ENCODE results near the gene MGARP. TPM values are rescaled to one million over a fixed set of nuclear protein-coding genes. Genes with fewer than 3 reads are reported as not detected.
"Not testable (repeated sequence)": the region's sequence is repeated elsewhere in the genome, so short reads cannot be mapped to it uniquely, and the experiment has no call there.

Gene MGARP
- total RNA-seq, 4 donors from 2014 or later, result 0.71 to 2.1 (median 1.1) TPM

DNA sequence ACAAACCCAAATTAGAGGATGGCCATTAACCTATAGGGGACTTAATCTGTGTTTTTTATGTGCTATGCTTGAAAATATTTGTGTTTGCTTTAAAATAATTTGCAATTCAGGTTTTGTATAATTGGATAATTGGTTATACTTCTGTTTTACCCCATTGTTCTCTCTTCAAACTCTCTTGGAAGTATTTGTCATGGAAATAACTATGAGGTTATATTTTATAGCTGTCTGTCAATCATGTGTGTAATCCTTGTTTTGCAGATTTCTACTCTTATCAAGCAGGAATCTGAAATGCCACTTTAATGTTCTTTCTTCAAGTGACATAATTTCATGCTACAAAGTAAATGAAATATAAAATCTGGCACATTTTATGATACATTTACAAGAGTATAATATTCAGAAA lies 37.6 kb upstream of the MGARP start:
- H3K9me3 ChIP-seq, result no peaks in the 10 kb centered on the region
- TF ChIP-seq, protein P1, sequence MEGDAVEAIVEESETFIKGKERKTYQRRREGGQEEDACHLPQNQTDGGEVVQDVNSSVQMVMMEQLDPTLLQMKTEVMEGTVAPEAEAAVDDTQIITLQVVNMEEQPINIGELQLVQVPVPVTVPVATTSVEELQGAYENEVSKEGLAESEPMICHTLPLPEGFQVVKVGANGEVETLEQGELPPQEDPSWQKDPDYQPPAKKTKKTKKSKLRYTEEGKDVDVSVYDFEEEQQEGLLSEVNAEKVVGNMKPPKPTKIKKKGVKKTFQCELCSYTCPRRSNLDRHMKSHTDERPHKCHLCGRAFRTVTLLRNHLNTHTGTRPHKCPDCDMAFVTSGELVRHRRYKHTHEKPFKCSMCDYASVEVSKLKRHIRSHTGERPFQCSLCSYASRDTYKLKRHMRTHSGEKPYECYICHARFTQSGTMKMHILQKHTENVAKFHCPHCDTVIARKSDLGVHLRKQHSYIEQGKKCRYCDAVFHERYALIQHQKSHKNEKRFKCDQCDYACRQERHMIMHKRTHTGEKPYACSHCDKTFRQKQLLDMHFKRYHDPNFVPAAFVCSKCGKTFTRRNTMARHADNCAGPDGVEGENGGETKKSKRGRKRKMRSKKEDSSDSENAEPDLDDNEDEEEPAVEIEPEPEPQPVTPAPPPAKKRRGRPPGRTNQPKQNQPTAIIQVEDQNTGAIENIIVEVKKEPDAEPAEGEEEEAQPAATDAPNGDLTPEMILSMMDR (IDR thresholded peaks at IDR 0.05), result no peak
- no peaks in the 10 kb centered on the region for H3K36me3 ChIP-seq
- no peak for DNase-seq
- intact Hi-C loops (cut with DNase I), result no loop called here
- H3K4me1 ChIP-seq, result peaks cover 18 to 26% of the 10 kb centered on the region in 2 donors
- no peak overlapping the region for H3K4me3 ChIP-seq (replicated peaks in 1 of 3)
- H3K27ac ChIP-seq, result no peak overlapping the region
- no peaks in the 10 kb centered on the region for H3K27me3 ChIP-seq

DNA sequence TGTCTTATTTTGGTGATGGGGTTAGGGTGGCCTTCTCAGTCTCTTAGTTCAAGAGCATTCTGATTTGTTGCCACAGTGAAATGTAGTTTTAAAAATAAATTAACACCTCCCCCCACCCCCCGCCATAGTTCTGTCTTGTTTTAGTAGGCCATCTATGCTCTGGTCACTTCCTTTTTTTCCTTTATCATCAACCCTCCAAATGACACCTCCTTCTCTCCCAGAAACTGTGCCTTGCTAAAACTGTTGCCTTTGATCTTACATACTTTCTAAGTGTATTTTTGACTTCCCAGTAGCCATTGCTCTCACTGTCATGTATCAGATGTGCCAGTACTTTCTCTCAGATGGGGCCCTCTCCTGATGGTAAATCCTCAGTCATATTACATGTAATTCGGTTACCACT lies 36.7 kb upstream of the MGARP start:
- 95 to 97% methylated on average over 2 of the region's 2 CpGs for WGBS, 2 donors
- peaks cover 27 to 32% of the 10 kb centered on the region in 2 donors for H3K4me1 ChIP-seq
- intact Hi-C loops (cut with DNase I), result no loop called here

DNA sequence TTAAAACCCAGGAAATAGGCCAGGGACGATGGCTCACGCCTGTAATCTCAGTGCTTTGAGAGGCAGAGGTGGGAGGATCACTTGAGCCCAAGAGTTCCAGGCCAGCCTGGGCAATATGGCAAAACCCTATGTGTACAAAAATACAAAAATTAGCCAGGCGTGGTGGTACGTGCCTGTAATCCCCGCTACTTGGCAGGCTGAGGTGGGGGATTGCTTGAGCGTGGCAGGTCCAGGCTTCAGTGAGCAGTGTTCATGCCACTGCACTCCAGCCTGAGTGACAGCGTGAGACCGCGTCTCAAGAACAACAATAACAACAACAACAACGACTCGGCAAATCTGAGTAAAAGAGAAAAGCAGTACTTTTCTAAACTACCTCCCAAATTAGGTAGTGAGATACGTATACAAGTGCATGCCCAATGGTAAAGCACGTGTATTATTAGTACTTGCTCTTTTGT lies 35.2 kb upstream of the MGARP start:
- no peaks in the 10 kb centered on the region for H3K9me3 ChIP-seq
- H3K4me1 ChIP-seq, result peaks cover 31 to 32% of the 10 kb centered on the region in 2 donors
- no peaks in the 10 kb centered on the region for H3K36me3 ChIP-seq
- no peak overlapping the region for H3K4me3 ChIP-seq (replicated peaks in 1 of 3)
- no peaks in the 10 kb centered on the region for H3K27me3 ChIP-seq
- 37 to 48% methylated on average over 13 of the region's 13 CpGs for WGBS, 2 donors
- peak; percentile 82 to 89 for DNase-seq
- TF ChIP-seq POLR2A (IDR thresholded peaks at IDR 0.05), result no peak
- TF ChIP-seq, protein P1 (IDR thresholded peaks at IDR 0.05), result no peak
- intact Hi-C loops (cut with DNase I), result no loop called here
- peak overlapping the region; percentile 26 to 54 (median 37) for H3K27ac ChIP-seq

More for the DNA sequence above, 36.7 kb upstream of the MGARP start:
- Histone ChIP-seq H3K4me3 (replicated peaks in 1 of 3) (no peak overlapping the region), H3K36me3 (no peaks in the 10 kb centered on the region), H3K27me3 (no peaks in the 10 kb centered on the region), H3K27ac (no peak overlapping the region), H3K9me3 (no peaks in the 10 kb centered on the region)
- DNase-seq, result no peak
- TF ChIP-seq, protein P1 (IDR thresholded peaks at IDR 0.05), result no peak
- TF ChIP-seq POLR2A (IDR thresholded peaks at IDR 0.05), result no peak

DNA sequence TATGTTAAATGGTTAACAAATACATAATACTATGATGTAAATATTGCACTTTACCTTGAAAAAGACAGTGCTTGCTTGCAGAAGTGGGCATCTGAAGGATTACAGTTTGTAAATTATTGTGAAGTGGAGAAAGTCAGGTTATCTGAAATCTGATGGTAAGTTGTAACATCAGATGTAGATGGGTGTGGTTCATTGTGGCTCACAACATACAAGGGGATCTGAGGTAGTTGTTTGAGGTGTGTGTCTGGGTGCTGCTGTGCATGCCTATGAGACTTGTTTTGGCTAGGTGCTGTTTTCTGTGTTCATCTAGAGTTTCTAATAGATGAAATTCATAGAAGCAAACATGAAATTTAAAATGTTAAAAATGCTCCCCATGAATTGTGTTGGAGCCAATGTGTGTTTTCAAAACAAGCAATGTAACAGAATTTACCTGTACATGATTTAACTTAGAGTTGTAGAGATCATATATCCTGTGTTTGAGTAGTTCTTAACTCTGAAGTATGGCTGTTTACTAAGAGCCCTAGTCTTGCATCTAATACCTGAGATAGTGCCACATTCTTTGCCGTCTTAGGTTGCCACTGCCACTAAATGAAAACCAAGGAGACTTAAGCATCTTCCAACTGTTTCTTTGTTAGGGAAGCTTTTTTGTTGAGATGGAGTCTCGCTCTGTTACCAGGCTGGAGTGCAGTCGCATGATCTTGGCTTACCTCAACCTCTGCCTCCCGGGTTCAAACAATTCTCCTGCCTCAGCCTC lies 34.2 kb upstream of the MGARP start:
- WGBS, 2 donors, result 93% methylated on average over 4 of the region's 4 CpGs
- DNase-seq, result no peak
- Histone ChIP-seq H3K9me3 (no peaks in the 10 kb centered on the region), H3K4me1 (peaks cover 26 to 32% of the 10 kb centered on the region in 2 donors), H3K27me3 (no peaks in the 10 kb centered on the region), H3K27ac (peak overlapping the region in 1 of 3 donors; percentile 54), H3K4me3 (replicated peaks in 1 of 3) (no peak overlapping the region), H3K36me3 (no peaks in the 10 kb centered on the region)
- intact Hi-C loops (cut with DNase I), result no loop called here
- TF ChIP-seq, protein P1 (IDR thresholded peaks at IDR 0.05), result no peak
- TF ChIP-seq POLR2A (IDR thresholded peaks at IDR 0.05), result no peak

- H3K27ac ChIP-seq, result peak overlapping the region in 2 of 3 donors; percentile 27 to 51
- H3K9me3 ChIP-seq; H3K4me3 ChIP-seq (replicated peaks in 1 of 3); H3K27me3 ChIP-seq; DNase-seq; intact Hi-C loops (cut with DNase I); H3K36me3 ChIP-seq: not testable (repeated sequence)
- peaks cover 26 to 32% of the 10 kb centered on the region in 2 donors for H3K4me1 ChIP-seq
- 92 to 93% methylated on average over 10 of the region's 10 CpGs for WGBS, 2 donors
These were observed 33.4 kb upstream of the MGARP start for GRCh38 chr4:139313414-139313813.
